SK-N-SH treated with all-trans-retinoic acid at 6 μM for 48 hours (cell line): ENCODE results near the gene CTRB2.
"Not testable (repeated sequence)": the region's sequence is repeated elsewhere in the genome, so short reads cannot be mapped to it uniquely, and the experiment has no call there.

Source experiments
- ATAC-seq: fragments of 200-7000 bp; cut with Tn5 transposase; 3 replicates; pipeline ENCODE4 v1.9.1; 2020; ENCODE audit warnings: mild to moderate bottlenecking, moderate library complexity
- ARNTL ChIP-seq: fragments of 450-650 bp; formaldehyde crosslinking; IDR thresholded peaks from 2 replicates; pipeline ENCODE4 v1.5.0; 2020; ENCODE audit warnings: low read depth, mild to moderate bottlenecking, moderate library complexity, borderline replicate concordance
- BACH2 ChIP-seq: fragments of 250-450 bp; sonication (Bioruptor Pico); IDR thresholded peaks from 2 replicates; pipeline ENCODE4 v1.9.0; 2021; ENCODE audit warnings: mild to moderate bottlenecking, borderline replicate concordance
- CREB5 ChIP-seq: fragments of 250-450 bp; sonication (Bioruptor Pico); IDR thresholded peaks from 2 replicates; pipeline ENCODE4 v1.5.1; 2020; ENCODE audit warnings: low read depth, mild to moderate bottlenecking, moderate library complexity
- CSRNP3 ChIP-seq: fragments of 250-450 bp; sonication (Bioruptor Pico); IDR thresholded peaks from 2 replicates; pipeline ENCODE4 v1.5.1; 2021; ENCODE audit warnings: mild to moderate bottlenecking, moderate library complexity
- ESRRG ChIP-seq: fragments of 250-450 bp; sonication (Bioruptor Pico); IDR thresholded peaks from 2 replicates; pipeline ENCODE4 v1.6.1; 2021; ENCODE audit warnings: mild to moderate bottlenecking
- GLIS3 ChIP-seq: fragments of 250-450 bp; sonication (Bioruptor Pico); IDR thresholded peaks from 2 replicates; pipeline ENCODE4 v1.5.0; 2020; ENCODE audit warnings: mild to moderate bottlenecking, moderate library complexity
- ISL1 ChIP-seq: fragments of 250-450 bp; sonication (Bioruptor Pico); IDR thresholded peaks from 2 replicates; pipeline ENCODE4 v2.1.2; 2022; ENCODE audit warnings: mild to moderate bottlenecking, moderate library complexity
- OSR1 ChIP-seq: fragments of 250-450 bp; sonication (Bioruptor Pico); IDR thresholded peaks from 2 replicates; pipeline ENCODE4 v1.8.0; 2022; ENCODE audit warnings: moderate library complexity, mild to moderate bottlenecking, inconsistent platforms
- PATZ1 ChIP-seq: fragments of 250-450 bp; sonication (Bioruptor Pico); IDR thresholded peaks from 2 replicates; pipeline ENCODE4 v1.8.0; 2020; ENCODE audit warnings: mild to moderate bottlenecking, moderate library complexity, borderline replicate concordance
- RARB ChIP-seq: fragments of 250-450 bp; sonication (Bioruptor Pico); IDR thresholded peaks from 2 replicates; pipeline ENCODE4 v1.8.0; 2021; ENCODE audit warnings: mild to moderate bottlenecking, moderate library complexity
- TCF4 ChIP-seq: fragments of 250-450 bp; sonication (Bioruptor Pico); IDR thresholded peaks from 2 replicates; pipeline ENCODE4 v1.8.0; 2021; ENCODE audit warnings: mild to moderate bottlenecking, moderate library complexity, borderline replicate concordance
- TOX ChIP-seq: fragments of 250-450 bp; sonication (Bioruptor Pico); IDR thresholded peaks from 2 replicates; pipeline ENCODE4 v1.8.0; 2021; ENCODE audit warnings: mild to moderate bottlenecking, moderate library complexity, borderline replicate concordance
- TSHZ2 ChIP-seq: fragments of 250-450 bp; sonication (Bioruptor Pico); IDR thresholded peaks from 2 replicates; pipeline ENCODE4 v1.5.0; 2020; ENCODE audit warnings: mild to moderate bottlenecking, moderate library complexity
- ZC3H10 ChIP-seq: fragments of 250-450 bp; sonication (Bioruptor Pico); IDR thresholded peaks from 2 replicates; pipeline ENCODE4 v1.5.1; 2021; ENCODE audit warnings: mild to moderate bottlenecking, moderate library complexity
- ZFP3 ChIP-seq: fragments of 250-450 bp; sonication (Bioruptor Pico); IDR thresholded peaks from 2 replicates; pipeline ENCODE4 v1.5.0; 2020; ENCODE audit warnings: mild to moderate bottlenecking, moderate library complexity
- ZNF70 ChIP-seq: fragments of 450-650 bp; formaldehyde crosslinking; IDR thresholded peaks from 2 replicates; pipeline ENCODE4 v1.5.0; 2020; ENCODE audit warnings: mild to moderate bottlenecking, moderate library complexity

Gene CTRB2

GRCh38 chr16:75226550-75227360 lies 19.8 kb upstream of the CTRB2 start:
- ATAC-seq, result no peak

GRCh38 chr16:75225678-75226515 lies 18.9 kb upstream of the CTRB2 start:
- ATAC-seq, result peak; percentile 1; the same call in 2 of the 3 replicates
- TF ChIP-seq CREB5 (CRISPR knock-in tag), result no peak

More at GRCh38 chr16:75226550-75227360, 19.8 kb upstream of the CTRB2 start:
- TF ChIP-seq BACH2 (CRISPR knock-in tag), result no peak
- no peak for TF ChIP-seq GLIS3
- TF ChIP-seq ISL1 (CRISPR knock-in tag), result no peak
- TF ChIP-seq ZC3H10 (CRISPR knock-in tag), result no peak
- TF ChIP-seq CSRNP3 (CRISPR knock-in tag), result no peak
- no peak for TF ChIP-seq RARB
- no peak for TF ChIP-seq ZNF70 (CRISPR knock-in tag)
- no peak for TF ChIP-seq TOX
- TF ChIP-seq OSR1 (CRISPR knock-in tag), result no peak
- TF ChIP-seq TSHZ2 (CRISPR knock-in tag), result no peak
- TF ChIP-seq ESRRG (CRISPR knock-in tag), result no peak

- TF ChIP-seq TOX (no peak), PATZ1 (0 out of 2 replicates have a peak, but pooled peaks have one; percentile 25), ZFP3 (CRISPR knock-in tag) (no peak), TCF4 (CRISPR knock-in tag) (no peak), RARB (no peak)
- ATAC-seq, result peak; percentile 13
Measured at GRCh38 chr16:75225092-75225491, 18.1 kb upstream of the CTRB2 start.

- peak; percentile 25 for ATAC-seq
- TF ChIP-seq PATZ1 (no peak), ZC3H10 (CRISPR knock-in tag) (no peak), TCF4 (CRISPR knock-in tag) (no peak), ARNTL (CRISPR knock-in tag) (no peak), ZFP3 (CRISPR knock-in tag) (no peak), TSHZ2 (CRISPR knock-in tag) (no peak)
Measured at GRCh38 chr16:75224306-75225082, 17.5 kb upstream of the CTRB2 start.

GRCh38 chr16:75223129-75223528 lies 16.2 kb upstream of the CTRB2 start:
- not testable (repeated sequence) for ATAC-seq
